ENCODE results near the gene FEM1B.

FEM1B gene

GRCh38 chr15:68268405-68268804 lies 9.1 kb upstream of the FEM1B start:
- Histone ChIP-seq H3K27ac (no peak overlapping the region), H3K4me1 (ENCODE audit: control insufficient read depth in 1 of 2, insufficient read depth in 1 of 2, low read depth in 1 of 2, low read length in 1 of 2) (no peaks in the 10 kb centered on the region), H3K4me3 (ENCODE audit: low read depth in 1 of 2, low read length in 1 of 2) (no peak overlapping the region), H3K9me3 (no peaks in the 10 kb centered on the region), H3K27me3 (peaks cover 22% of the 10 kb centered on the region), H3K36me3 (no peaks in the 10 kb centered on the region)
- TF ChIP-seq, protein P1, sequence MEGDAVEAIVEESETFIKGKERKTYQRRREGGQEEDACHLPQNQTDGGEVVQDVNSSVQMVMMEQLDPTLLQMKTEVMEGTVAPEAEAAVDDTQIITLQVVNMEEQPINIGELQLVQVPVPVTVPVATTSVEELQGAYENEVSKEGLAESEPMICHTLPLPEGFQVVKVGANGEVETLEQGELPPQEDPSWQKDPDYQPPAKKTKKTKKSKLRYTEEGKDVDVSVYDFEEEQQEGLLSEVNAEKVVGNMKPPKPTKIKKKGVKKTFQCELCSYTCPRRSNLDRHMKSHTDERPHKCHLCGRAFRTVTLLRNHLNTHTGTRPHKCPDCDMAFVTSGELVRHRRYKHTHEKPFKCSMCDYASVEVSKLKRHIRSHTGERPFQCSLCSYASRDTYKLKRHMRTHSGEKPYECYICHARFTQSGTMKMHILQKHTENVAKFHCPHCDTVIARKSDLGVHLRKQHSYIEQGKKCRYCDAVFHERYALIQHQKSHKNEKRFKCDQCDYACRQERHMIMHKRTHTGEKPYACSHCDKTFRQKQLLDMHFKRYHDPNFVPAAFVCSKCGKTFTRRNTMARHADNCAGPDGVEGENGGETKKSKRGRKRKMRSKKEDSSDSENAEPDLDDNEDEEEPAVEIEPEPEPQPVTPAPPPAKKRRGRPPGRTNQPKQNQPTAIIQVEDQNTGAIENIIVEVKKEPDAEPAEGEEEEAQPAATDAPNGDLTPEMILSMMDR (IDR thresholded peaks at IDR 0.05) = no peak

DNA sequence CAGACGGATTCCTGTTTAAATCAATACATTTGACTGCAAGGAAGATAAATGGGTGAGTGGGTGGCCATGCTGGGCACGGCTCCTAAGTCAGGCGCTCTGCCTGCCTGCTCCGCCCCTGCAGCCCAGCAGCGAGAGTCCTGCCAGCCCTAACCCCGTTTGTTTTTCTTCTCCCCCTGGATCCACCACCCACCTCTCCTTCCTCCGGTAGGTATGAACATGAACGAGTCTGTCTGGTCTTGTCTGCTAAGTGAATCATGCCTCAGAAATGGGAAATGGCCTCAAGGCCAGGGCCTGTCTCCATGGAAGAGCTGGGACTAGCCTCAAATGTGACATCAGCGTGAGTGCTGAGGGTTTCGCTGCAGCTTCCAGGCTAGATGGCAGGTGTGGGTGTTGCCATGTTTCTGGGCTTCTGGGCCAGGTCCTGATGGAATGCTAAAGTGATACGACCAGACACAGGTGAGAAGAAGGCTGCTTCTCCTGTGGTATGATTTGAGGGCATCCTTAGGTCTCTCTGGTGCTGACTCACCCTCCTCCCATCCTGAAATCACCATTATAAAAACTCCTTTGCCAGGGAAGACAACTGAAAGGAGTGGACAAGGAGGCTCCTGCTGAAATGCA lies 5.6 kb upstream of the FEM1B start:
- no peaks in the 10 kb centered on the region for H3K36me3 ChIP-seq

GRCh38 chr15:68272721-68273271 lies 4.7 kb upstream of the FEM1B start:
- Histone ChIP-seq H3K27me3 (no peaks in the 10 kb centered on the region), H3K36me3 (no peaks in the 10 kb centered on the region), H3K9me3 (no peaks in the 10 kb centered on the region), H3K4me1 (ENCODE audit: control insufficient read depth in 1 of 2, insufficient read depth in 1 of 2, low read depth in 1 of 2, low read length in 1 of 2) (peaks cover 12% of the 10 kb centered on the region in 2 experiments), H3K27ac (no peak overlapping the region), H3K4me3 (ENCODE audit: low read depth in 1 of 2, low read length in 1 of 2) (no peak overlapping the region)
- TF ChIP-seq, protein P1 (IDR thresholded peaks at IDR 0.05) = no peak

More for the DNA sequence above, 5.6 kb upstream of the FEM1B start:
- Histone ChIP-seq H3K27me3 (no peaks in the 10 kb centered on the region), H3K4me1 (ENCODE audit: control insufficient read depth in 1 of 2, insufficient read depth in 1 of 2, low read depth in 1 of 2, low read length in 1 of 2) (peaks cover 7 to 8% of the 10 kb centered on the region in 2 experiments), H3K4me3 (ENCODE audit: low read depth in 1 of 2, low read length in 1 of 2) (no peak overlapping the region), H3K27ac (no peak overlapping the region), H3K9me3 (no peaks in the 10 kb centered on the region)
- TF ChIP-seq, protein P1 (IDR thresholded peaks at IDR 0.05) = no peak

GRCh38 chr15:68274201-68274848 lies 3.2 kb upstream of the FEM1B start:
- Histone ChIP-seq H3K9me3 (no peaks in the 10 kb centered on the region), H3K27me3 (no peaks in the 10 kb centered on the region), H3K36me3 (no peaks in the 10 kb centered on the region), H3K4me1 (ENCODE audit: control insufficient read depth in 1 of 2, insufficient read depth in 1 of 2, low read depth in 1 of 2, low read length in 1 of 2) (peaks cover 23% of the 10 kb centered on the region in 2 experiments), H3K27ac (no peak overlapping the region), H3K4me3 (ENCODE audit: low read depth in 1 of 2, low read length in 1 of 2) (no peak overlapping the region)
- TF ChIP-seq, protein P1 (IDR thresholded peaks at IDR 0.05) = no peak

- TF ChIP-seq, protein P1 (IDR thresholded peaks at IDR 0.05) = no peak
- Histone ChIP-seq H3K27ac (no peak overlapping the region), H3K27me3 (no peaks in the 10 kb centered on the region), H3K36me3 (no peaks in the 10 kb centered on the region), H3K4me1 (ENCODE audit: control insufficient read depth in 1 of 2, insufficient read depth in 1 of 2, low read depth in 1 of 2, low read length in 1 of 2) (peaks cover 32% of the 10 kb centered on the region in 2 experiments), H3K4me3 (ENCODE audit: low read depth in 1 of 2, low read length in 1 of 2) (no peak overlapping the region), H3K9me3 (no peaks in the 10 kb centered on the region)
Measured at GRCh38 chr15:68275165-68275746, 2.3 kb upstream of the FEM1B start.
